ENCODE results near the gene OR1J4.
A peak's percentile ranks its signal among the peaks of the same experiment; 100 is the strongest.
"Not testable (repeated sequence)": the region's sequence is repeated elsewhere in the genome, so short reads cannot be mapped to it uniquely, and the experiment has no call there.

The OR1J4 gene

GRCh38 chr9:122518841-122519240 is at the start of gene OR1J4:
OR1J4 (plus strand) TSS chr9:122519141; CDS start chr9:122519141, 0 bp downstream.
- DNase-seq: no peak

- no peak for DNase-seq
Measured at GRCh38 chr9:122474561-122474960, 44.4 kb upstream of the OR1J4 start.

- no peak for DNase-seq
Measured at GRCh38 chr9:122475717-122476116, 43.2 kb upstream of the OR1J4 start.

- no peak for DNase-seq
Measured at GRCh38 chr9:122477346-122477745, 41.6 kb upstream of the OR1J4 start.

- no peak for DNase-seq
Measured at GRCh38 chr9:122477826-122478225, 41.1 kb upstream of the OR1J4 start, which contains the start of gene OR1J1. OR1J1 (minus strand) TSS chr9:122477926; CDS start chr9:122477926, 0 bp downstream.

- no peak for DNase-seq
Measured at GRCh38 chr9:122479062-122479461, 39.9 kb upstream of the OR1J4 start.

GRCh38 chr9:122498883-122499288 is 20.1 kb upstream of the OR1J4 start:
- DNase-seq: peak; percentile 6

- DNase-seq: no peak
Measured at GRCh38 chr9:122506964-122507363, 12.0 kb upstream of the OR1J4 start.

- no peak for DNase-seq
Measured at GRCh38 chr9:122510502-122510901, 8.4 kb upstream of the OR1J4 start, which contains the start of gene OR1J2. OR1J2 (plus strand) TSS chr9:122510802; CDS start chr9:122510802, 0 bp downstream.

- no peak for DNase-seq
Measured at GRCh38 chr9:122518226-122518625, 715 bp upstream of the OR1J4 start.

- DNase-seq: no peak
Measured at GRCh38 chr9:122519376-122519775, 435 bp downstream of the OR1J4 start.

GRCh38 chr9:122526602-122527001 is 7.7 kb downstream of the OR1J4 start:
- no peak for DNase-seq

GRCh38 chr9:122527193-122527592 is 8.3 kb downstream of the OR1J4 start, which contains the start of gene OR1N1:
OR1N1 (minus strand) TSS chr9:122527293; CDS start chr9:122527293, 0 bp downstream.
- no peak for DNase-seq

- not testable (repeated sequence) for DNase-seq
Measured at GRCh38 chr9:122531157-122531556, 12.2 kb downstream of the OR1J4 start.

GRCh38 chr9:122536134-122536533 is 17.2 kb downstream of the OR1J4 start:
- no peak for DNase-seq

- not testable (repeated sequence) for DNase-seq
Measured at GRCh38 chr9:122537066-122537465, 18.1 kb downstream of the OR1J4 start.

GRCh38 chr9:122538757-122539156 is 19.8 kb downstream of the OR1J4 start:
- DNase-seq: no peak

- DNase-seq: no peak
Measured at GRCh38 chr9:122546196-122546595, 27.3 kb downstream of the OR1J4 start.

- DNase-seq: no peak
Measured at GRCh38 chr9:122551371-122551770, 32.4 kb downstream of the OR1J4 start.

GRCh38 chr9:122552812-122553211 is 33.9 kb downstream of the OR1J4 start, which contains the start of gene OR1N2:
OR1N2 (plus strand) TSS chr9:122553112; CDS start chr9:122553212, 100 bp downstream.
- DNase-seq: no peak

GRCh38 chr9:122561446-122561845 is 42.5 kb downstream of the OR1J4 start:
- no peak for DNase-seq

- no peak for DNase-seq
Measured at GRCh38 chr9:122562134-122562760, 43.3 kb downstream of the OR1J4 start.

- DNase-seq: no peak
Measured at GRCh38 chr9:122567901-122568300, 49.0 kb downstream of the OR1J4 start.
